Peyer's patch (tissue), 4 donors: ENCODE results near the gene SCART1.

Experiments
- POLR2A ChIP-seq, 2 donors: fragments of 450-650 bp; IDR thresholded peaks; one replicate each; pipeline ENCODE4 v1.5.1; 2017; ENCODE audit warnings: antibody characterized with exemption in 2 of 2, mild to moderate bottlenecking in 2 of 2, moderate library complexity in 2 of 2
- TF ChIP-seq, protein P1 (sequence below), 6 experiments: fragments of 450-650 bp in 4 of 6; fragments of 200-600 bp in 2 of 6; sonication (generic) in 1 of 6; IDR thresholded peaks; one replicate each; pipeline ENCODE4 v1.5.1; 2017 to 2019; ENCODE audit warnings: antibody characterized with exemption in 6 of 6, mild to moderate bottlenecking in 3 of 6, moderate library complexity in 1 of 6

DNA sequence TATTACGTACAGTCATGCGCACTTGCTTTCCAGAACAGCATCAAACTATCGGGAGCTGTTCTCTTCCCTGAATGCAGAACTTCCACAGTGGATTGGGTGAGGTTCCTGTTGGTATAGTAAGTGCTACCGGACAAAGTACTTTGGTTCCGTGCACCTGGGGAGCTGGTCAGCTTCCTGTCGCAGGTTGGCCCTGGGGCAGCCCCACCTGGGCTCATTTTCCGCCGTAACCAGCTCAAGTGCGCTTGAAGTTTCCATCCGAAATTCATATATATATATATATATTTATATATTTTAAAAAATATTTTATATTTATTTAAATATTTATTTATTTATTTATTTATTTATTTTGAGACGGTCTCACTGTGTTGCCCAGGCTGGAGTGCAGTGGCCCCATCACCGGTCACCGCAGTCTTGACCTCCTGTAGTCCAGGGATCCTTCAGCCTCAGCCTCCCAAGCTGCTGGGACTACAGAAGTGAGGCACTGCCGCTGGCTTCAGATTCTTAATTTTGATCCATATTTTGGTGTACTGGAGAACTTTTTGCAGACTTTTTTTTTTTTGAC, 6.5 kb downstream of the SCART1 start:
- TF ChIP-seq, protein P1, sequence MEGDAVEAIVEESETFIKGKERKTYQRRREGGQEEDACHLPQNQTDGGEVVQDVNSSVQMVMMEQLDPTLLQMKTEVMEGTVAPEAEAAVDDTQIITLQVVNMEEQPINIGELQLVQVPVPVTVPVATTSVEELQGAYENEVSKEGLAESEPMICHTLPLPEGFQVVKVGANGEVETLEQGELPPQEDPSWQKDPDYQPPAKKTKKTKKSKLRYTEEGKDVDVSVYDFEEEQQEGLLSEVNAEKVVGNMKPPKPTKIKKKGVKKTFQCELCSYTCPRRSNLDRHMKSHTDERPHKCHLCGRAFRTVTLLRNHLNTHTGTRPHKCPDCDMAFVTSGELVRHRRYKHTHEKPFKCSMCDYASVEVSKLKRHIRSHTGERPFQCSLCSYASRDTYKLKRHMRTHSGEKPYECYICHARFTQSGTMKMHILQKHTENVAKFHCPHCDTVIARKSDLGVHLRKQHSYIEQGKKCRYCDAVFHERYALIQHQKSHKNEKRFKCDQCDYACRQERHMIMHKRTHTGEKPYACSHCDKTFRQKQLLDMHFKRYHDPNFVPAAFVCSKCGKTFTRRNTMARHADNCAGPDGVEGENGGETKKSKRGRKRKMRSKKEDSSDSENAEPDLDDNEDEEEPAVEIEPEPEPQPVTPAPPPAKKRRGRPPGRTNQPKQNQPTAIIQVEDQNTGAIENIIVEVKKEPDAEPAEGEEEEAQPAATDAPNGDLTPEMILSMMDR (IDR thresholded peaks at IDR 0.05): no peak
- no peak for TF ChIP-seq POLR2A (IDR thresholded peaks at IDR 0.05)
